HCT116 (cell line): ENCODE measurements around the gene TPK1. TPM values are rescaled to one million over a fixed set of nuclear protein-coding genes. Genes with fewer than 3 reads are reported as not detected.
A peak's percentile ranks its signal among the peaks of the same experiment; 100 is the strongest.

Experiments
- ATAC-seq: fragments of 200-7000 bp; cut with Tn5 transposase; 2 replicates; pipeline ENCODE4 v1.9.1; 2020; ENCODE audit warnings: mild to moderate bottlenecking, moderate library complexity
- BruUV-seq: library from RNA; stranded (reverse); fragments of 400-500 nt; replicated peaks from 2 replicates; lab custom pipeline; 2021; lab: Mats Ljungman, UMichigan
- CTCF ChIA-PET: fragments of 300-600 bp; sonication (Branson Sonifier 250); formaldehyde crosslinking; loops from one replicate; lab custom pipeline; 2021; ENCODE audit warnings: antibody characterized with exemption; lab: Charles Lee
- POLR2A ChIA-PET: fragments of 300-600, 350-600 bp; sonication (Branson Sonifier 250); formaldehyde crosslinking; loops from one replicate; lab custom pipeline; 2021; ENCODE audit warnings: antibody characterized with exemption; lab: Charles Lee
- RAD21 ChIA-PET, 2 experiments: fragments of 300-600 bp; sonication (Branson Sonifier 250); formaldehyde crosslinking; loops; one replicate each; lab custom pipeline; 2023; ENCODE audit warnings: low total read pairs in 2 of 2; ENCODE audit not compliant: uncharacterized antibody in 2 of 2, unreplicated experiment in 2 of 2, low non-redundant PET in 1 of 2; lab: Charles Lee
- DNase-seq: peaks from one replicate; pipeline ENCODE4 v3.0.0-alpha.2; 2010; ENCODE audit warnings: low read depth, low spot score
- H2AFZ ChIP-seq: fragments of 200-600 bp; shearing (Covaris generic), sonication (generic); 2 replicates; pipeline ENCODE4 v1.6.1; 2017; ENCODE audit warnings: low read depth, mixed run types, mixed read lengths, antibody characterized with exemption, low read length; ENCODE audit not compliant: poor library complexity, severe bottlenecking
- H3K27ac ChIP-seq: 2 replicates; pipeline ENCODE4 v1.5.1; 2012; ENCODE audit warnings: low read depth, low read length
- H3K27me3 ChIP-seq: fragments of 200-600 bp; sonication (generic); 2 replicates; pipeline ENCODE4 v1.6.1; 2016; ENCODE audit warnings: mixed run types, low read length, mixed read lengths; ENCODE audit not compliant: insufficient read depth
- H3K36me3 ChIP-seq, 2 experiments: fragments of 200-500 bp in 1 of 2; fragments of 200-600 bp in 1 of 2; sonication (Bioruptor generic) in 1 of 2; sonication (generic) in 1 of 2; 2 replicates each; pipeline versions ENCODE4 v1.5.1 to v1.6.1; 2014 to 2016; ENCODE audit warnings: low read length in 2 of 2, inconsistent platforms in 1 of 2, mixed read lengths in 1 of 2, mixed run types in 1 of 2; ENCODE audit not compliant: insufficient read depth in 2 of 2, control insufficient read depth in 1 of 2
- H3K4me1 ChIP-seq, 2 experiments: fragments of 200-600 bp in 1 of 2; sonication (generic) in 1 of 2; 2 replicates each; pipeline versions ENCODE4 v1.5.1 to v1.6.1; 2012 to 2017; ENCODE audit warnings: low read length in 2 of 2, inconsistent platforms in 1 of 2, mild to moderate bottlenecking in 1 of 2, mixed read lengths in 1 of 2, mixed run types in 1 of 2, moderate library complexity in 1 of 2; ENCODE audit not compliant: insufficient read depth in 2 of 2, control insufficient read depth in 1 of 2
- H3K4me2 ChIP-seq: fragments of 200-600 bp; sonication (generic); 2 replicates; pipeline ENCODE4 v1.6.1; 2017; ENCODE audit warnings: mixed run types, low read length, mixed read lengths
- H3K4me3 ChIP-seq, 2 experiments: fragments of 200-600 bp in 1 of 2; sonication (generic) in 1 of 2; replicated peaks in 1 of 2; 2 replicates each; pipeline ENCODE4 v1.5.1; 2011 to 2016; ENCODE audit warnings: low read length in 2 of 2, control low read depth in 1 of 2, low read depth in 1 of 2, mild to moderate bottlenecking in 1 of 2, mixed read lengths in 1 of 2, mixed run types in 1 of 2
- H3K79me2 ChIP-seq: fragments of 200-600 bp; sonication (generic); 2 replicates; pipeline ENCODE4 v1.6.1; 2017; ENCODE audit warnings: mild to moderate bottlenecking, mixed run types, low read length, moderate library complexity, mixed read lengths; ENCODE audit not compliant: insufficient read depth
- H3K9ac ChIP-seq: fragments of 200-600 bp; sonication (generic); 2 replicates; pipeline ENCODE4 v1.6.1; 2016; ENCODE audit warnings: low read length, mixed read lengths
- H3K9me2 ChIP-seq: fragments of 200-600 bp; sonication (generic), shearing (Covaris generic); 2 replicates; pipeline ENCODE4 v1.6.1; 2017; ENCODE audit warnings: mixed run types, mild to moderate bottlenecking, moderate library complexity; ENCODE audit not compliant: insufficient read depth
- H3K9me3 ChIP-seq, 2 experiments: fragments of 200-500 bp in 1 of 2; fragments of 200-600 bp in 1 of 2; sonication (Bioruptor generic) in 1 of 2; sonication (generic) in 1 of 2; 2 replicates each; pipeline ENCODE4 v1.6.1; 2014 to 2017; ENCODE audit warnings: low read length in 2 of 2, mixed read lengths in 2 of 2, inconsistent platforms in 1 of 2, low read depth in 1 of 2, mild to moderate bottlenecking in 1 of 2, mixed run types in 1 of 2, moderate library complexity in 1 of 2; ENCODE audit not compliant: control insufficient read depth in 1 of 2, insufficient read depth in 1 of 2
- H4K20me1 ChIP-seq: fragments of 200-600 bp; sonication (generic), shearing (Covaris generic); 2 replicates; pipeline ENCODE4 v1.6.1; 2017; ENCODE audit warnings: mixed run types, mild to moderate bottlenecking, moderate library complexity; ENCODE audit not compliant: insufficient read depth
- CEBPB ChIP-seq: IDR thresholded peaks from 2 replicates; pipeline ENCODE4 v1.6.1; 2012; ENCODE audit warnings: low read depth
- ELF1 ChIP-seq: IDR thresholded peaks from 2 replicates; pipeline ENCODE4 v1.6.1; 2012; ENCODE audit warnings: low read depth, borderline replicate concordance
- EZH2 ChIP-seq: fragments of 200-600 bp; sonication (generic); IDR thresholded peaks from 2 replicates; pipeline ENCODE4 v1.6.1; 2017; ENCODE audit warnings: antibody characterized with exemption, mixed run types
- FOSL1 ChIP-seq: IDR thresholded peaks from 2 replicates; pipeline ENCODE4 v1.6.1; 2012; ENCODE audit warnings: low read depth
- POLR2A ChIP-seq: IDR thresholded peaks from 2 replicates; pipeline ENCODE4 v1.7.0; 2011; ENCODE audit warnings: borderline replicate concordance; ENCODE audit not compliant: insufficient read depth, insufficient read length; ENCODE audit errors: extremely low read depth
- RAD21 ChIP-seq: IDR thresholded peaks from 2 replicates; pipeline ENCODE4 v1.6.1; 2012; ENCODE audit warnings: low read depth, mild to moderate bottlenecking
- SIN3A ChIP-seq: IDR thresholded peaks from 2 replicates; pipeline ENCODE4 v1.6.1; 2012; ENCODE audit warnings: low read depth
- SP1 ChIP-seq: IDR thresholded peaks from 2 replicates; pipeline ENCODE4 v1.6.1; 2012; ENCODE audit warnings: low read depth
- SRF ChIP-seq: IDR thresholded peaks from 2 replicates; pipeline ENCODE4 v1.6.1; 2012; ENCODE audit warnings: low read depth
- TCF7L2 ChIP-seq: IDR thresholded peaks from 2 replicates; pipeline ENCODE4 v1.7.0; 2011; ENCODE audit warnings: borderline replicate concordance, inconsistent platforms; ENCODE audit not compliant: insufficient read depth, insufficient read length; ENCODE audit errors: extremely low read depth
- YY1 ChIP-seq: IDR thresholded peaks from 2 replicates; pipeline ENCODE4 v1.6.1; 2011; ENCODE audit warnings: low read length, low read depth, moderate library complexity, mild to moderate bottlenecking; ENCODE audit not compliant: insufficient replicate concordance; ENCODE audit errors: extremely low read depth
- ZFX ChIP-seq: fragments of 450-650 bp; IDR thresholded peaks from 2 replicates; pipeline ENCODE4 v1.6.1; 2017
- ZNF274 ChIP-seq: fragments of 200-500 bp; sonication (Bioruptor generic); IDR thresholded peaks from 2 replicates; pipeline ENCODE4 v1.6.1; 2014; ENCODE audit warnings: mild to moderate bottlenecking, low read depth, low read length, inconsistent platforms
- intact Hi-C: fragments of 100-400 bp; cut with micrococcal nuclease; formaldehyde crosslinking; loops from 2 replicates; pipeline ENCODE4 v1.10.0; 2022
- total RNA-seq: library from RNA; stranded (reverse); gene quantifications from one replicate; pipeline ENCODE4 v1.2.1, GENCODE V29; 2021; ENCODE audit not compliant: unreplicated experiment
- TF ChIP-seq, protein P1 (sequence below), 3 experiments: fragments of 200-600 bp in 1 of 3; sonication (generic) in 1 of 3; IDR thresholded peaks in 2 of 3; conservative IDR thresholded peaks in 1 of 3; 2 replicates each; pipeline ENCODE4 v1.5.1; 2012 to 2017; ENCODE audit warnings: low read depth in 2 of 3, low read length in 2 of 3, antibody characterized with exemption in 1 of 3, borderline replicate concordance in 1 of 3, control low read depth in 1 of 3, mild to moderate bottlenecking in 1 of 3, mixed read lengths in 1 of 3, mixed run types in 1 of 3, moderate library complexity in 1 of 3; ENCODE audit not compliant: insufficient read depth in 1 of 3
- TF ChIP-seq, protein P2 (sequence below): IDR thresholded peaks from 2 replicates; pipeline ENCODE4 v1.6.1; 2012
- TF ChIP-seq, protein P3 (sequence below): IDR thresholded peaks from 2 replicates; pipeline ENCODE4 v1.6.1; 2011; ENCODE audit warnings: mild to moderate bottlenecking, low read length, moderate library complexity; ENCODE audit not compliant: insufficient replicate concordance; ENCODE audit errors: extremely low read depth

The TPK1 gene
- total RNA-seq, 1 experiment from 2014 or later = 5.4 TPM

DNA sequence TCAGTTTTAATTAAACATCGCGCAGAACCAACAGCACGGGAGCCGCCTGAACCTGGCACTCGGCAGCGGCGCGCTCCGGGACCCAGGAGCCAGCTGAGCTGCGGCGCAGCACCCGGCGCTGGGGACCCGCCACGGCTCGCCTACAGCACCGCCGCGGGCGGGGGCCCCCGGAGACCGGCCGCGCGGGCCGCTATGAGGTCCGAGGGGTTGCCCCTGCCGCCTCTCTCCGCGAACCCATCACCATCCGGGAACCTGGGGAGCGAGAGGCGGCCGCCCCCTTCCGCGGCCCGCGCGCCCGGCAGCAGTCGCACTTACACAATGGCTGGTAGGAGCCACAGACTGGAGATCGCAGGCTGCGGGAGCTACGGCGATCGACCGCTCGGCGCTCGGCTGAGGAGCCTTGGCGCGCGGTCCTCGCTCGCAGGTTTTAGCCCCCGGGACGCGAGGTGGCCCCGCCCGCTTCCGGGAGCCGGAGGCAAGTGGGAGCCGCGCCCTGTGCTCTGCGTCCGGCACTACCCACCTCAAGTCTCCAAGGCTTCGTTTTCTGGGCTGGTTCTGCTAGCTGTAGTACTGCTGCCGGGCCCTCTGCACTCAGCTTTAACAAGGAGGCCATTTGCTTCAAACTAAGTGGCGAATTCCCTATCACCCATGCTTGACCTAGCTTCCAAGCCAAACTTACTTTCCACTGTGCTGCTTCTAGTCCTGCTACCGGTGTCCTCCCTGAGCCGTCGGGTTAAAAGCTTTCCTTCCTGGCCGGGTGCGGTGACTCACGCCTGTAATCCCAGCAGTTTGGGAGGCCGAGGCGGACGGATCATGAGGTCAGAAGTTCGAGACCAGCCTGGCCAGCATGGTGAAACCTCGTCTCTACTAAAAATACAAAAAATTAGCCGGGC lies at the start of gene TPK1 (continued):
- TF ChIP-seq, protein P1, sequence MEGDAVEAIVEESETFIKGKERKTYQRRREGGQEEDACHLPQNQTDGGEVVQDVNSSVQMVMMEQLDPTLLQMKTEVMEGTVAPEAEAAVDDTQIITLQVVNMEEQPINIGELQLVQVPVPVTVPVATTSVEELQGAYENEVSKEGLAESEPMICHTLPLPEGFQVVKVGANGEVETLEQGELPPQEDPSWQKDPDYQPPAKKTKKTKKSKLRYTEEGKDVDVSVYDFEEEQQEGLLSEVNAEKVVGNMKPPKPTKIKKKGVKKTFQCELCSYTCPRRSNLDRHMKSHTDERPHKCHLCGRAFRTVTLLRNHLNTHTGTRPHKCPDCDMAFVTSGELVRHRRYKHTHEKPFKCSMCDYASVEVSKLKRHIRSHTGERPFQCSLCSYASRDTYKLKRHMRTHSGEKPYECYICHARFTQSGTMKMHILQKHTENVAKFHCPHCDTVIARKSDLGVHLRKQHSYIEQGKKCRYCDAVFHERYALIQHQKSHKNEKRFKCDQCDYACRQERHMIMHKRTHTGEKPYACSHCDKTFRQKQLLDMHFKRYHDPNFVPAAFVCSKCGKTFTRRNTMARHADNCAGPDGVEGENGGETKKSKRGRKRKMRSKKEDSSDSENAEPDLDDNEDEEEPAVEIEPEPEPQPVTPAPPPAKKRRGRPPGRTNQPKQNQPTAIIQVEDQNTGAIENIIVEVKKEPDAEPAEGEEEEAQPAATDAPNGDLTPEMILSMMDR (IDR thresholded peaks at IDR 0.05 in 2 of 3, conservative IDR thresholded peaks at IDR 0.05 in 1 of 3; ENCODE audit: borderline replicate concordance in 1 of 3, insufficient read depth in 1 of 3, low read depth in 2 of 3, low read length in 2 of 3) = no peak
- TF ChIP-seq YY1 (peak; percentile 83), POLR2A (peak; percentile 90), EZH2 (no peak), SIN3A (peak; percentile 76; the same call in 1 of the 2 replicates)
- TF ChIP-seq, protein P2, sequence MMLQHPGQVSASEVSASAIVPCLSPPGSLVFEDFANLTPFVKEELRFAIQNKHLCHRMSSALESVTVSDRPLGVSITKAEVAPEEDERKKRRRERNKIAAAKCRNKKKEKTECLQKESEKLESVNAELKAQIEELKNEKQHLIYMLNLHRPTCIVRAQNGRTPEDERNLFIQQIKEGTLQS = no peak; the same call in 1 of the 2 replicates

DNA sequence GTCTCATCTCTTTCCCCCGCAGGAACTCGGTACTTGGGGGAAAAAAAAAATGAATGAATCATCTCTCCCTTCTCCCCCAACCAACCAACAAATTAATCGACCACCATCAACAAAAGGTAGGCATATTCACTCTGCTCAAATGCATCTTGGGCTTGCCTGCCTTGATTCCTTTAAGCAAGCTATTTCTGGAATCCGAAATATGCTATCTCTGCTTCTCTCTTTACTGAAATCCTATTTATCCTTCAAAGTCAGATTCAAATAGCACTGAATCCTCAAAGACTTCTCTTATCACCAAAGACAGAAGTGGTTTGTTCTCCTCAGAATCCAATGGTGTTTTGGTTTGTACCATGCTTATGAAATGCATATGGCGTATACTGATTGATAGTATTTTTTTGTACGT lies 49.6 kb upstream of the TPK1 start:
- BruUV-seq = no TSS peak
- Histone ChIP-seq H3K4me1 (no peaks in the 10 kb centered on the region), H3K79me2 (no peaks in the 10 kb centered on the region), H3K9me2 (no peaks in the 10 kb centered on the region), H3K4me2 (no peak overlapping the region), H3K36me3 (no peaks in the 10 kb centered on the region), H3K27me3 (peaks cover 4% of the 10 kb centered on the region; the same call in 1 of the 2 replicates), H3K27ac (no peak overlapping the region), H3K9ac (no peak overlapping the region), H2AFZ (no peak overlapping the region), H4K20me1 (no peaks in the 10 kb centered on the region), H3K9me3 (no peaks in the 10 kb centered on the region), H3K4me3 (no peak overlapping the region)
- RAD21 ChIA-PET = no interaction called here
- CTCF ChIA-PET = no interaction called here
- DNase-seq (no peak), ATAC-seq (no peak)
- intact Hi-C loops = no loop called here
- POLR2A ChIA-PET = no interaction called here
- TF ChIP-seq FOSL1 = no peak
- TF ChIP-seq POLR2A = no peak
- TF ChIP-seq, protein P3, sequence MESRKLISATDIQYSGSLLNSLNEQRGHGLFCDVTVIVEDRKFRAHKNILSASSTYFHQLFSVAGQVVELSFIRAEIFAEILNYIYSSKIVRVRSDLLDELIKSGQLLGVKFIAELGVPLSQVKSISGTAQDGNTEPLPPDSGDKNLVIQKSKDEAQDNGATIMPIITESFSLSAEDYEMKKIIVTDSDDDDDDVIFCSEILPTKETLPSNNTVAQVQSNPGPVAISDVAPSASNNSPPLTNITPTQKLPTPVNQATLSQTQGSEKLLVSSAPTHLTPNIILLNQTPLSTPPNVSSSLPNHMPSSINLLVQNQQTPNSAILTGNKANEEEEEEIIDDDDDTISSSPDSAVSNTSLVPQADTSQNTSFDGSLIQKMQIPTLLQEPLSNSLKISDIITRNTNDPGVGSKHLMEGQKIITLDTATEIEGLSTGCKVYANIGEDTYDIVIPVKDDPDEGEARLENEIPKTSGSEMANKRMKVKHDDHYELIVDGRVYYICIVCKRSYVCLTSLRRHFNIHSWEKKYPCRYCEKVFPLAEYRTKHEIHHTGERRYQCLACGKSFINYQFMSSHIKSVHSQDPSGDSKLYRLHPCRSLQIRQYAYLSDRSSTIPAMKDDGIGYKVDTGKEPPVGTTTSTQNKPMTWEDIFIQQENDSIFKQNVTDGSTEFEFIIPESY = no peak
- no peak for TF ChIP-seq RAD21
- no peak for TF ChIP-seq TCF7L2
- no peak for TF ChIP-seq ZFX
- no peak for TF ChIP-seq ZNF274
- no peak for TF ChIP-seq CEBPB
- TF ChIP-seq, protein P1 (IDR thresholded peaks at IDR 0.05 in 2 of 3, conservative IDR thresholded peaks at IDR 0.05 in 1 of 3; ENCODE audit: borderline replicate concordance in 1 of 3, insufficient read depth in 1 of 3, low read depth in 2 of 3, low read length in 2 of 3) = no peak
- TF ChIP-seq, protein P2 = no peak
- TF ChIP-seq SP1 = no peak
- TF ChIP-seq SRF = no peak
- TF ChIP-seq ELF1 = no peak
